Urothelium cell line (cell line): ENCODE measurements around the gene KCNJ2.

Experiments used
- DNase-seq: peaks from one replicate; pipeline ENCODE4 v3.0.0; 2011; ENCODE audit warnings: low spot score, mixed read lengths
- FAIRE-seq: peaks from 2 replicates; lab custom pipeline; 2011; peaks lifted over from hg19 to GRCh38; lab: Jason Lieb, UNC

Gene KCNJ2

DNA sequence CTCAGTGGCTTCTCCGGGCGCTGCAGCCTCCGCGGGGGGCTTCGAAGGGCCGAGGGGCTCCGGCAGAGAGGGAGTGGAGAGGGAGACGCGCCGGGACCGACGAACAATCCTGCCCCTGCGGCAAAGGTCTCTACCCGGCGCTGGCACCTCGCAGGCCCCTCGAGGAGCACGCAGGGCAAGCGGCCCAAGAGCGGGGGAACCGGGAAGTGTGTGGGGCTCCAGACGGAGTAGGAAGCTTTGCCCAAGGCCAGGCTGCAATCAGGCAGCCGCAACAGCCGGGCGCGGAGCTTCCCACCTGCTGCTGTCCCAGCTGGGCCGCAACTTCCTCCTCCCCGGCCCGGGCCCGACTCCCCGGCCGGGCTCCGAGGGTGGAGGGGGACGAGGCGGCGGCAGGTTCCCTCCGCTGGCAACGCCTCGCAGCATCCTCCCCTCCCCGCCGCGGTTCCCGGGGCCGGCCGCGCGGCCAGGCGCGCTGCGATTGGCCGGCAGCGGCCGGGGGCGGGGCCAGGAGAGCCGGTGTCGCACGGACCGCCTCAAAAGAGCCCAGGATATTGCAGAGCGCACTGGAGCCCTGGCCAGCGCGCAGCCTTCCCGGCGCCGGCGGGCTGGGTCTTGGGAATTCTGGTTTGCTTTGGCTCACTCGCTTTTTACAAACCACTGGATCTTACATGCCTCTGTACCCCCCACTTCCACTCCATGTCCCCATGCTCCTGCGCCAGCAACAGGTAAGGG, at the start of gene KCNJ2:
KCNJ2 (plus strand) TSS at position 556 of the 732 bp plus-strand sequence. CDS start 5,508 bp downstream, outside the sequence.
- FAIRE-seq (peak; percentile 53), DNase-seq (peak; percentile 89)

DNA sequence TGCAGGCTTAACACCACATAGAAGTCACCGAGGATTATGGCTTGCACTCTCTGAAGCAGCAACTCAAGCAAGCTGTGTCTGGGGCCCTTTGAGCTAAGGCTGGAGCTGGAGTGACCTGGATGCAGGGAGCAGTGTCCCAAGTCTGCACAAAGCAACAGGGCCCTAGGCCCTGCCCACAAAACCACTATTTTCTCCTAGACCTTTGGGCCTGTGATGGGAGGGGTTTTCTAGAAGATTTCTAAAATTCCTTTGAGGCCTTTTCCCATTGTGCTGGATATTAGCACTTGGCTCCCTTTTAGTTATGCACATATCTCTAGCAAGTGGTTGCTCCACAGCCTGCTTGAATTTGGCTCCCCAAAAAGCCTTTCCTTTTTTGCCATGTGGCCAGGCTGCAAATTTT, 49.8 kb upstream of the KCNJ2 start:
- no peak for FAIRE-seq

DNA sequence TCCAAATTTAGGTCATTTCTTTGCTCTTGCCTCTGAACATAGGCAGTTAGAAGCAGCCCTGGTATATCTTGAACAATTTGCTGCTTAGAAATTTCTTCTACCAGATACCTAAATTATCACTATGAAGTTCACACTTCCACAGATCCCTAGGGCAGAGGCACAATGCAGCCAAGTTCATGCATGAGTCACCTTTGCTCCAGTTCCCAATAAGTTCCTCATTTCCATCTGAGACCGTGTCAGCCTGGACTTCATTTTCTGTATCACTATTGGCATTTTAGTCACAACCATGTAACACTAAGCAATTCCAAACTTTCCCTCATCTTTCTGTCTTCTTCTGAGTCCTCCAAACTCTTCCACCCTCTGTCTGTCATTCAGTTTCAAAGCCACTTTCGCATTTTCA, 49.3 kb upstream of the KCNJ2 start:
- DNase-seq: no peak
- no peak for FAIRE-seq

More for the DNA sequence above, 49.8 kb upstream of the KCNJ2 start:
- DNase-seq: no peak

DNA sequence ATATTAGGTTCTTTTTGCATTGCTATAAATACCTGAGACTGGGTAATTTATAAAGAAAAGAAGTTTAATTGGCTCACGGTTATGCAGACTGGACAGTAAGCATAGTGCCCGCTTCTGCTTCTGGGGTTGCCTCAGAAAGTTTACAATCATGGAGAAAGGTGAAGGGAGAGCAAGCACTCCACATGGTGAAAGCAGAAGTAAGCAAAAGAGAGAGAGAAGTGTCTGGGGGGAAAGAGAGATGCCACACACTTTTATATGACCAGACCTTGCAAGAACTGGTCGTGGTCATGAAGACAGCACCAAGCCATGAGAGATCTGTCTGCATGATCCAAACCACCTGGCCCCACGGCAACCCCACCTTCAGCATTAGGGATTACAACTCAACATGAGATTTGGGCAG, 48.9 kb upstream of the KCNJ2 start:
- no peak for DNase-seq

DNA sequence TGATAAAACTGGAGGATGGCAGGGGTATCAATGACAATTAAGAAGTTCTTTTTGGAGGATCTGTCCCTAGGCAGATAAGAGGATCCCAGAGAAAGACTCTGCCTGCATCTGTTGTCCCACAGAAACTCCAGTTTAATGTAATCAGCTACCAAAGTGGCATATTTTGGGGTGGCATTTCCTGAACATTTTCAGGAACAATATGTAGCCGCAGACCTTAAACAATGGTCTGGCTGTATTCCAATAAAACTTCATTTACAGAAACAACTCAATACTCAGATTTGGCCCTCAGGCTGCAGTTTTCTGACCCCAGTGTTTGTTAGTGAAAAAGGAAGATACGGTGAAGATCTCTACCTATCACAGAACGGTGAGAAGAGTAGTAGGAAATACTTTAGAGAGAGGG, 48.2 kb upstream of the KCNJ2 start:
- no peak for DNase-seq
- FAIRE-seq: no peak

More for the DNA sequence above, 48.9 kb upstream of the KCNJ2 start:
- no peak for FAIRE-seq

DNA sequence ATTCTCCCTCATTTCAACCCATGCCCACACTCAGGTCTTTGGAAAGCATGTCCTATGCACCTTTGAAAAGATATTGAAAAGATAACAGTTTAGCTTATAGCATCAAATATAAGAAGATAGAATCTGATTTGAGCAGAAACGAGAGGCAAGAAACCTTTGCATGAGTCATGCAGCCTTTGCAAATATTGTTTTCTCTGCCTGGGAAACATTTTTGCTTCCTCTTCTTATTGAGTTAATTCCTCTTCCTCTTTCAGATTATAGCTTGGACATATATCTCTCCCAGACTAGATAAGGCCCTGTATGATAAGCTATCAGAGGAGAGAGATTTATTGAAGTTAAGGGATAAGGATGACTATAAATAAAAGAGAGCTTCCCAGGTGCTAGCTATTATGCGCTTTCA, 46.1 kb upstream of the KCNJ2 start:
- FAIRE-seq: no peak

DNA sequence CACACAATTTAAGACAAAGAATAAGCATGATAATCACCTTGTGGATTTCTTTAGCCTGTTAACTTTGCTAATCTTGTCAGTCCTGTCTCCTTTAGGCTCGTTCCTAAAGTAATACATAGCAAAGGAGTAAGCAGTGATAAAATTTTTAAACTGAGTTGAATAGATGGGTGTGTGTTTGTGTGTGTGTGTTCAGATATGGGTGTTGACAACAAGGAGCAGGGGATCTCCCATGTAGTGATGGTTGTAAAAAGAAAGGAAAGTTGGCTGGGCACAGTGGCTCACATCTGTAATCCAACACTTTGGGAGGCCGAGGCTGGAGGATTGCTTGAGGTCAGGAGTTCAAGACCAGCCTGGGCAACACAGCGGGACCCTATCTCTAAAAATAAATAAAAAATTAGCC, 44.6 kb upstream of the KCNJ2 start:
- FAIRE-seq: no peak
- no peak for DNase-seq

More for the DNA sequence above, 46.1 kb upstream of the KCNJ2 start:
- no peak for DNase-seq

DNA sequence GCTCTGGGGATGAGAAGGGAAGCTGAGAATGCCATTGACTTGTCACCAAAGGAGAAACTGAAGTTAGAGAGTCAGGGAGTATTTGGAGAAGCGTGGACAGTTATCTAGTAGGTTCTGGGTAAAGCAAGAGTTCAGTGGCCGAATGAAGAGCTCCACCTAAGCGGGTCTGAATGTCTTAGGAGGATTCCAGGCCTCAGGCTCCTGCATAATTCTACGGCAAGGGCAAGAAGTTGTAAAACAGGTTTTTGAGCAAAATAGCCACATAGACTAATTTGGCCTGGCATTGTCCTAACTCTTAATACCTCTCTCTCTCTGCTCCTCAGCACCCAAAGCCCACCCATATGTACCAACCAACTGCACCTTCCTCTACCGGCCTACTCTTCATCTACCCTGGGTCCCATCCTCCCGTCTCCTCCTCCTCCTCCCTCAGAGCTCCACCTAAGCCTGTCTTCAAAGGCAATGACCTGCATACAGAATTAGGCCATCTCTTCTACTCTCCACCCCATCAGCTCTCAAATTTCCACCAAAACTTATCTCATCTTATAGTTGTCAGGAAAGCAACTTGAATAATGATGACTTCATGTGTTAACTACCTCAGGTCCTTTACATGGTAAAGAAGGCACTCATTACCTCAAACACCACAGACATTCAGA, 42.0 kb upstream of the KCNJ2 start:
- FAIRE-seq: no peak
- no peak for DNase-seq

DNA sequence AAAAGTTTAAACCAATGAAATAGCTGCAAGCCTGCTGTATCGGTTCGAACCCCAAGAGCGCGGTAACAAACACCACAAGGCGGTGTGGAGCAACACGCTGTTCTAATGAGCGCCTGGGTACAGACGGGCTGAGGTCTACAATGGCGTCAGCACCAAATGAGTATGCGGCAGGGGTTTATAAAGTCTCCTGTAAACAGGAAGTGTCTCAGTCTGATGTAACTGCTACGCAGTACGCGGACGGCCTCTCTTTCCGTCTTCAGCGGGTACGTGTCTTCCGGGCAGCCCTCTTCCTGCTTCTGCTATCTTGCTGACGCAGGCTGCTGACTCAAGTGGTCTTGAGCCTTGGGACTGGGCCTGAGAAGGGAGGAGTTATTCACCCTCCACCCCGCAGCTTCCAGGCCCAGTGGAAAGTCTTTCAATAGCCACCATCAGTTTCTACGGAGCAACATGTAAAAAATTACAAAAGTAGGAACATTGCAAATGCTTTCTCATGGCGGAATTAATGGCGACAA, 40.5 kb upstream of the KCNJ2 start:
- FAIRE-seq (no peak), DNase-seq (no peak)

DNA sequence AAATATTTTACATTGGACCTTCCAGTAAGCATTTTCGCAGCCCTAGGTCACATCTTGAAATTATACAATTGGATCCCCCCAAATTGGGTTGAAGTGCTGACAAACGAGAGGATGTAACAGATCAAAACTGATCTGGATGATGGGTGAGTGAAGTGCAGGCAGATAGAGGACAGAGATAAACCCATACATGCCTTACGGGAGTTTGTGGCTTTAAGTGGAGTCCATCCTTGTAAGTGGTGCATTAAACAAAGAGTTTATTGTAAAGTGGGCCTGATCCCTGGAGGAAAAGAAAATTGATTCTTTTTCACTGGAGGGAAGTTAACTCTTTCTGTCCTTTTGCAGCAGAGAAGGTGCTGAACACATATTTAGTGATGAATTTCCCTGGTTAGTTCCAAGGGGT, 39.0 kb upstream of the KCNJ2 start:
- FAIRE-seq (no peak), DNase-seq (no peak)

DNA sequence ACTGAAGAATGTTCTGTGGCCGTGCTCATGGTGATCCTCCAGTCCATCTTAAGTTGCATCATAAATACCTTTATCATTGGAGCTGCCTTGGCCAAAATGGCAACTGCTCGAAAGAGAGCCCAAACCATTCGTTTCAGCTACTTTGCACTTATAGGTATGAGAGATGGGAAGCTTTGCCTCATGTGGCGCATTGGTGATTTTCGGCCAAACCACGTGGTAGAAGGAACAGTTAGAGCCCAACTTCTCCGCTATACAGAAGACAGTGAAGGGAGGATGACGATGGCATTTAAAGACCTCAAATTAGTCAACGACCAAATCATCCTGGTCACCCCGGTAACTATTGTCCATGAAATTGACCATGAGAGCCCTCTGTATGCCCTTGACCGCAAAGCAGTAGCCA, 36.8 kb upstream of the KCNJ2 start:
- FAIRE-seq: no peak
- DNase-seq: no peak

DNA sequence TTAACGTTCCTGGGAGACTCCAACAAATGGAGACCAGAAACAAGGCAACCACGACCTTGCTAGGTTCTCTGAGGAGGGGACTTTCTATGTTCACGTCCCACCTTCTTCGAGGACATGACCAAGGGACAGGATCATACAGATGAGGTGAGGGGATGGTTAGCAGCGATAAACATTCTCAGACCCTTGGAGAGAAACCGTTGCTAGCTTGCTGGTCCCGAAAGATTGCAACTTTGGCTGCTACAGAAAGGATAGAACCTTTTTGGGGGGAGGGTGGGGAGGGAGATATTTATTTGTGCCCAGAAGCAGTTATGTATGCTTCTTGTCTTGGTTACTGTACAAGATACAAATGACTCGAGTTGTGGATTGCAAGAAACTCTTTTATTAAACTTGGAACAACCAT, 35.3 kb upstream of the KCNJ2 start:
- FAIRE-seq (peak; percentile 9), DNase-seq (no peak)

DNA sequence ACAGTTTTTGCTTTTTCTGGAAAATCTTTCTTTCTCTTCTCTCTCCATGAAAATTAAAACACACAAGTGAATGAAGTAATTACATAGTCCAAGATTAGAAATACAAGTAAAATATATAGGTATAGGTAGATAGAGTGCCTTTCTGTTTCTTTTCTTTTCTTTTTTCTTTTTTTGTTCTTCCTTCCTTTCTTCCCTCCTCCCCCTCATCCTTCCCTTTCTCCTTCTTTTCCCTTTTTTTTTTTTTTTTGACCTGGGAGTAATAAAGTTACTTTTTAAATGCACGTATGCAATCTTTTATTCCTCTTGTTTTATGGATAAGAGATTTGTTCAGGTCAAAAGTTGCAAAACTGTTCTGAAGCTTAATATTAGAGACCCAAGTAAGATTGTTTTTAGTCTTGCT, 34.6 kb upstream of the KCNJ2 start:
- FAIRE-seq: no peak
- DNase-seq: no peak

DNA sequence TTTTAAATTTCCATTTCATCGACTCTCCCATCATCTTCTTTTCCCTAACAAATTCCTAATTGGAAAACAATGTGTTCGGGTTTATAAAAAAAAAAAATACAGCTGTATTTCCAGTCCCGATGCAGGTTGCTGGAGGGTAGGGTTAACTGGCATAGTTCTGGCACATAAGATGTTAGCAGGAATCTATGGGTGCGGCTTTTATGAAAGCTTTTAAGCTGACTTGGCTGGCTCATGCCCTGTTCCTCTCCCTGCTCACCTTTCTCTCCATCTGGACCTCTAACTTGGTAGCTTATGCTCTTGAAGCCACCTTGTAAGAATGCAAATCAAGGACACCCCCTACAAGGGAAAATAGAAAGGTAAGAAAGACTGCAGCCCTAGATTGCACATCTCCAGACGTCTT, 33.2 kb upstream of the KCNJ2 start:
- no peak for DNase-seq
- no peak for FAIRE-seq

DNA sequence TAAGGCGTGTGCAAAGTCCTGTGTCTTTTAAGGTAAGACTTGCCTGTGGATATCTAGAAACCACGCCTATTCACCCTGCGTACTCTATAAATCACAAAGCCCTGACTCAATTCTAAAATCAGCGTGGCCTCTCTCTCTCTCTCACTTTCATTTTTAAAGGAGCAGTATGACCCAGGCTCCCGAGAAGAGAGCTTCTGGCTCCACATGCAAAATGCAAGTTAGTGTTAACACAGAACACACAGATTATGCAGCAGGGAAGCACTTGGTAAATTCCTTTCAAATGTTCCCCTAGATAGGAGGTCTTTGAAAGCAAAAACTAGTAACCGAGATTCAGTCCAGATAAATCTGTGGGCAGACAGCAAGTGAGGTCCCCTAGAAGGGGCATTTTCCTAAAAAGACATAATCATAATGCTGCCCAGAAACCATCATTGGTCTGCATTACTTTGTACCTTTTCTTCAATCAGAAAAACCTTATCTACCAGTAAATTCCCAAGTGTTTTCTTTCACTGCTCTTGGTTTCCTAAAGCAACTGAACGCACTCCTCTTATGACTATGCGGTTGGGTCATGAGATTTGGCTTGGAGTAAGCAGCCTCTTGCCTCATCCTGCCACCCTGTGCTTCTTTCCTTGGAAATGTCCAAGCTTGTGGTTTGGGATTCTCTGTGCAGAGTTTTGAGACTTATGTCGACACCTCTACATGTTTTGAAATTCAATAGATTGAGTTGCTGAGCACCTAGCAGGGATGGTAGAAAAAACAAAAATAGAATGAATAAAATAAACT, 31.7 kb upstream of the KCNJ2 start:
- peak; percentile 67 for FAIRE-seq
- DNase-seq: peak; percentile 72

DNA sequence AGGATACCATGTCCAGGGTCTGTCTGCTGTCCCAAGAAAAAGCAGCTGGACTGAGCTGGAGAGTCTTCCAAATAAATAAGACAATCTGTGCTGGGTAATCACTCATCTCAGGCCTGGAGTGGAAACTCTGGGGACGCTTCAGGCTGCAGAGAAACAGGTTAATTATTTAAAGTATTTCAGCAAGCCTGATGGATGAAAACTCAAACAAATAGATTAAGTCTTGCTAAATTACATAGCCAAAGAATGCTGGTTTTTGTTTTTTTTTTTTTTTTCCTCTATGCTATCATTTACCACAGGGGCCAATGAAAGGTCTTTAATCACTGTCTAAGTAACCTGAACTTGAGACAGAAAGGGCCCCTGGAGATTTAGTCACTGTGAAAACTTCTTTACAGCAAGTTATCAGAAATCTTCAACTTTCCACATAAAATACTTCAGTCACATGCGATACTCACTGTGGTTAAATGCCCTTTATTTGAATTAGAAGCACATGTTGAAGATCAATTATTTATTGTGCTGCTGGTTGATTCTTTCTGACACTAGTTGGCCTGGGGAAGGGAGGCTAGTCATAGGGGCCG, 31.0 kb upstream of the KCNJ2 start:
- no peak for DNase-seq

DNA sequence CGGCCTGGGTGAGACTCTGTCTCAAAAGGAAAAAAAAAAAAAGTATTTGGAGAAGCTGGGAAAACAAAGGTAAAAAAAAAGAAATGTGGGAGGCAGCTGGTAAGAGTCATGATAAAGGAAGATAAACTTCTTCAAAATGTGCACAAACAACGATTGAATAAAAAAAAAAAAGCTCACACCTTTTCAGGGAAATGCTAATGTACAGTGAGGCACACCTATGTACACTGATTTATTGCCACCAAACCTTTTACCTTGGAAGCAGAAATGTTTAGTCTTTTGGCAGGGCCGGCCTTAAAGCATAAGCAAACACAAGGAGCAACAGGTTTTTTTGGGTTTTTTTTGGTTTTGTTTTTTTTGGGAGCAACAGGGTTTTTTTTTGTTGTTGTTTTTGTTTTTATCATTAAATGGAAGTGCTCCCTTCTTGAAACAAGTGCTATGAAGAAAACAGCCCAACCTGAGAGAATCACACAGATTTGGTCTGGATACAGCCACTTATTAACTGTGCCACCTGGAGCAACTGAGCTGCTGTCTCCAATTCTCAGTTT, 29.8 kb upstream of the KCNJ2 start:
- FAIRE-seq (no peak), DNase-seq (no peak)

More for the DNA sequence above, 31.0 kb upstream of the KCNJ2 start:
- peak; percentile 76 for FAIRE-seq

DNA sequence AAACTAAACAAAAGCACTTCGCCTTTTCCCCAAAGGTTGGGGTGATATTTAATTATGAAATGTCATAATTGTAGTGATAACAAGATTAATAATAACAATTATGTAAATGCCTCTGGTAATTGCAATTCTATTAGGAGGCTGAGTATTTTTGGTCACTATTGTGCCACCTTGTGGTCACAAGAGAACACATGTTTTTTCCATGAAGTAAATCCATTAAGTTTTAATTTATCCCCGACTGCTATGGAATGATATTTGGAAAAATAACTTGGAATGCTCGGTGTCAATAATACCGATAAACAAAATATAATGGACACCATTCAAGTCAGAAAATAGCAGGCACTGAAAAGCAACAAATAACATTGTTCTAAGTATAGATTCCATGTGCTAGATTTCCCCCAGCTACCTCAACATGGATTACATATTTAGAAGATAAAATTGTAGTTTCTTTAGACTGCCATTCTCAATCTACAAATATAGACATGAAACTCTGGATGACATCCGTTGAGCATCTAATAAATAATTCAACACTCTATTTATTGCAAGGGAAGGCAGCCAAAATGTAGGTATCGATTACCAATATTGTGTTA, 25.0 kb upstream of the KCNJ2 start:
- peak; percentile 59 for FAIRE-seq
- DNase-seq: peak; percentile 35

DNA sequence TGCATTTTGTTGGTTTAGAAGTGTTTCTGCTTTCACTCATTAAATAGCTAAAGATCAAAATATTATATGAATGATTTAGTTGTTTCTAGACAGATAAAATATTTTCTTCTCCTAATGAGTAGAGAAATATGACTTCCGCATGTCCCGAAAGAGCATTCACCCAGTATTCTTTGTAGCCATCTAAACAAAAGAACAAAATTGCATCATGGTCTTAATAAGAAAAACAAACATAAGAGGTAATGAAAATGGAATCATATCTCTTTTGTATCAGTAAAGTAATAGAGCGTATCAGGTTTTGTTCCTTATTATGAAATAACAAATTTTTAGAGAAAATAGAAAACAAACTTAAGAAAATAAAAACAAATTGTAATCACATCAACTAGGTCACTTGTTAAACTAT, 16.1 kb upstream of the KCNJ2 start:
- FAIRE-seq: no peak
- DNase-seq: no peak

DNA sequence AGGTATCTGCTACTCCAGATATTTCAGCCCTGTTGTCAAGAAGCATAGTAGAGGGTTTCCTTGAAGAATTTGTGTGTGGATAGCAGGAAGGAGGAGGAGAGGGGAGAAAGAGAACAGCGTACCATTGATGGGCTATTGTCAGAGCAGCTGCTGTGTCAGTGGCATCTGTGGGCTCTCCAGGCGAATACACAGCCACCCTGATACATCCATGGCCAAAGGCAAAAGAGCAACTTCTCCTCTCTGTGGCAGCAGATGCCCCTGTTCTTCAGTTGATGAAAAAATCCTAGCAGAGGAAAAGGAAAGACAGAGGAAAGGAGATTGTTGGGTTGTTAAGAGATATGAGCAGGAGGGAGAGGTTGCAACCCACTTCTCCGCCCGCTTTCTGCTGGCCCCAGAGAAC, 12.2 kb upstream of the KCNJ2 start:
- FAIRE-seq: peak; percentile 32
- DNase-seq: no peak
